BE2C (cell line): ENCODE results near the gene PRKAR1B.

ENCODE experiments used
- DNase-seq: peaks from one replicate; pipeline ENCODE4 v3.0.0-alpha.2; 2020
- H3K27me3 ChIP-seq: fragments of 250-450 bp; sonication (Bioruptor Pico); 2 replicates; pipeline ENCODE4 v1.5.1; 2020; ENCODE audit warnings: mild to moderate bottlenecking
- H3K36me3 ChIP-seq: fragments of 250-450 bp; sonication (Bioruptor Pico); 2 replicates; pipeline ENCODE4 v1.5.1; 2020; ENCODE audit warnings: mild to moderate bottlenecking
- H3K4me1 ChIP-seq: fragments of 250-450 bp; sonication (Bioruptor Pico); 2 replicates; pipeline ENCODE4 v1.5.1; 2020
- H3K4me3 ChIP-seq: 2 replicates; pipeline ENCODE4 v1.5.1; 2011; ENCODE audit warnings: low read depth, low read length
- H3K9me3 ChIP-seq: fragments of 250-450 bp; sonication (Bioruptor Pico); 2 replicates; pipeline ENCODE4 v1.5.1; 2020
- CTCF ChIP-seq: IDR thresholded peaks from 2 replicates; pipeline ENCODE4 v1.5.1; 2012; ENCODE audit warnings: mild to moderate bottlenecking, low read depth, low read length

The PRKAR1B gene

GRCh38 chr7:768881-769504 lies 41.9 kb upstream of the PRKAR1B start:
- peak; percentile 35 for DNase-seq

GRCh38 chr7:767941-768731 lies 41.1 kb upstream of the PRKAR1B start:
- Histone ChIP-seq H3K9me3 (peaks cover 3% of the 10 kb centered on the region; the same call in 1 of the 2 replicates), H3K4me1 (peaks cover 17% of the 10 kb centered on the region; the same call in 1 of the 2 replicates), H3K36me3 (peaks cover 74% of the 10 kb centered on the region), H3K27me3 (no peaks in the 10 kb centered on the region), H3K4me3 (peak overlapping the region; percentile 42)
- no peak for TF ChIP-seq CTCF
- DNase-seq, result peak; percentile 92

More at GRCh38 chr7:768881-769504, 41.9 kb upstream of the PRKAR1B start:
- Histone ChIP-seq H3K4me3 (0 out of 2 replicates have a peak overlapping the region, but pooled peaks have one; percentile 19), H3K36me3 (peaks cover 70% of the 10 kb centered on the region), H3K27me3 (no peaks in the 10 kb centered on the region), H3K4me1 (peaks cover 17% of the 10 kb centered on the region; the same call in 1 of the 2 replicates), H3K9me3 (peaks cover 3% of the 10 kb centered on the region; the same call in 1 of the 2 replicates)
- TF ChIP-seq CTCF, result no peak

DNA sequence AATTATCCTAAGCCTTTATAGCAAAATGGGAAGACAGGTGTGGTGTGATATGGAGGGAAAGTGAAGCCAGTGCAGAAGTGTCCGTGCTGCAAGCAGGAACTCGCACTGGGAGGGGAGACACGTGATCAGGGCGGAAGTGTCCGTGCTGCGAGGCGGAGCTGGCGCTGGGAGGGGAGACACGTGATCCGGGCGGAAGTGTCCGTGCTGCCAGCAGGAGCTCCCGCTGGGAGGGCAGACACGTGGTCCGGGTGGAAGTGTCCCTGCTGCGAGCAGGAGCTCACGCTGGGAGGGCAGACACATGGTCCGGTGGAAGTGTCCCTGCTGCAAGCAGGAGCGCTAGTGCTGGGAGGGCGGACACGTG lies 40.5 kb upstream of the PRKAR1B start:
- peaks cover 3% of the 10 kb centered on the region; the same call in 1 of the 2 replicates for H3K9me3 ChIP-seq
- H3K4me3 ChIP-seq, result peak overlapping the region; percentile 42
- no peak for TF ChIP-seq CTCF
- peaks cover 77% of the 10 kb centered on the region for H3K36me3 ChIP-seq
- peak; percentile 79 for DNase-seq
- peaks cover 17% of the 10 kb centered on the region; the same call in 1 of the 2 replicates for H3K4me1 ChIP-seq
- H3K27me3 ChIP-seq, result no peaks in the 10 kb centered on the region

DNA sequence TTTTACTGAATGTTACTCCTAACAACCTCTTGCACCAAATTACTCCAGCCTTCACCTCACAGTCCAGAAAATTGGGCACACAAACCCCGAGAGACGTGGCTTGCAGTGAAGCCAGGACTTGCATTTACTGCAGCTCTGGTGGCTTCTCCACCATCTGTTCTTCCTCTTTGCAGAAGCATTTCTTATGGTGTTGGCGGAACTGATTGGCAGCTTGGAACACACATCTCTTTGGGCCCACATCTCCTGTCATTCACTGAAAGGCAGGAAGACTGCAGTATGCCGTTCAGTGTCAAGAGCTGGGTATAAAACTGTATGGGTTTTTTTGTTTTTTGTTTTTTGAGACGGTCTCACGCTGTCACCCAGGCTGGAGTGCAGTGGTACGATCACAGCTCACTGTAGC lies 38.3 kb upstream of the PRKAR1B start:
- DNase-seq, result no peak
- Histone ChIP-seq H3K9me3 (peaks cover 3% of the 10 kb centered on the region; the same call in 1 of the 2 replicates), H3K27me3 (no peaks in the 10 kb centered on the region), H3K4me1 (peaks cover 15% of the 10 kb centered on the region; the same call in 1 of the 2 replicates), H3K4me3 (no peak overlapping the region), H3K36me3 (peaks cover 86% of the 10 kb centered on the region)
- TF ChIP-seq CTCF, result no peak

- DNase-seq, result no peak
- Histone ChIP-seq H3K27me3 (no peaks in the 10 kb centered on the region), H3K36me3 (peaks cover 80% of the 10 kb centered on the region), H3K9me3 (no peaks in the 10 kb centered on the region), H3K4me3 (no peak overlapping the region), H3K4me1 (peaks cover 6% of the 10 kb centered on the region; the same call in 1 of the 2 replicates)
- no peak for TF ChIP-seq CTCF
Observed at GRCh38 chr7:763762-764161, 36.7 kb upstream of the PRKAR1B start.

DNA sequence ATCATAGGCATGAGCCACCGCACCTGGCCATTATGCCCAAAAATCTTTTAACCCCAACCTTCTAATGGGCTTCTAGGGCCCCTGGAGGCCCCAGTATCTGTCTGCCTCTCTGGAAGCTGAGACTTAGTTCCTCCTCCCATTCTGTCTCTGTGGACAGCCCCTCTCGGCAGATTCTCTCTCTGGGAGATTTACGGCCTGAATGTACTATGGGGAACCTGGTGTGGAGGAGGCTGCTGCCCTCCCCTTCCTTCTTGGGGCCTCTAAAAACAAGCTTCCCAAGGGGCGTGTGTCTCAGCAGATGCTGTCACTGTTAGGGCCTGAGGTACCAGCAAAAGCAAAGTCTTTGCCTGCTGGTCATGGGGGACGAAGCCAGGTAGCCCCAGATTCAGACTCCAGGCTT lies 35.8 kb upstream of the PRKAR1B start:
- no peaks in the 10 kb centered on the region for H3K27me3 ChIP-seq
- H3K36me3 ChIP-seq, result peaks cover 85% of the 10 kb centered on the region
- no peak for TF ChIP-seq CTCF

More for the DNA sequence above, 35.8 kb upstream of the PRKAR1B start:
- Histone ChIP-seq H3K4me3 (no peak overlapping the region), H3K9me3 (no peaks in the 10 kb centered on the region), H3K4me1 (0 out of 2 replicates have a peak, but pooled peaks cover 3% of the 10 kb centered on the region)
- no peak for DNase-seq
